ENCODE data around the gene CAMK1D.
A peak's percentile ranks its signal among the peaks of the same experiment; 100 is the strongest.

Gene CAMK1D

DNA sequence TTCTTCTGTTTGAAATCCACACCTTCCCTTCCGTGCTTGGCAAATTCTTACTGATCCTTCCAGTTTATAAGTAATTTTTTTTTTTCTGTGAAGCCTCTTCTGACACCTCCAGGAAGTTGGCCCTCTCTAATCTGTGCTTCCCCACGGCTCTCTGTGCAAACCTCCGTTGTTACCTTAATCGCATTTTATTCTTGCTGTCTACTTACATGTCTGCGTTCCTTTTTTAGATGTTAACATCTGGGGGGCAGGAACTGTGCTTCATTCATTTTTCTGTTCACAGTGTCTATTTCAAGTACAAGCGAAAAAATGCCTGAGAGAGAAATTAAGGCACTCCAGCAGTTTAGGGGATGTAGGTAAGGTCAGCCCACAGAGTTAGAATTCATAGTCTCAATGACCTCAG lies 8.4 kb upstream of the CAMK1D start:
- Histone ChIP-seq H3K36me3 (ENCODE audit: control insufficient read depth in 2 of 2, insufficient read depth in 2 of 2, low read length in 2 of 2) (no peaks in the 10 kb centered on the region), H3K27ac (ENCODE audit: low read length) (no peak overlapping the region), H3K9me3 (ENCODE audit: control insufficient read depth in 2 of 2, low read length in 2 of 2) (no peaks in the 10 kb centered on the region), H3K9ac (ENCODE audit: low read length in 2 of 2) (no peak overlapping the region), H3K4me3 (ENCODE audit: low read length in 2 of 2) (no peak overlapping the region), H3K4me1 (ENCODE audit: control insufficient read depth, insufficient read depth, low read length) (peaks cover 11% of the 10 kb centered on the region), H3K27me3 (ENCODE audit: control insufficient read depth in 1 of 2, insufficient read depth in 2 of 2, low read length in 2 of 2) (no peaks in the 10 kb centered on the region)

DNA sequence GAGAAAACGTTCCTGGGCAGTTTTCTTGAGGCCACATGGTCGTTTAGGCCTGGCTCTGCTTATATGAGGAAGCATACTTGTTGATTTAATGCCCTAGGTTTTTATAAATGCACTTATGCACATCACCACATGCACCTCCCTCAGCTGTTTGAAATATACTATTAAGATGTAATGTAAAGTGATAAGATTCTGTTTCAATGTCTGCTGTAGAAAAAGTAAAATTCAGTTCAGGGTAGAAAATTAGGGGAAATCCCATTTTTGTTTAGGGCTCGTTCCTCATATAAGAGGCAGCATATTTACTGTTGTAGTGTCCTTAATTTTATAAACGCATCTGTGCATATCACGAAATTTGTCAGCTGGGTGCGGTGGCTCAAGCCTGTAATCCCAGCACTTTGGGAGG lies 7.8 kb upstream of the CAMK1D start:
- no peak overlapping the region for H3K9ac ChIP-seq (ENCODE audit: low read length in 2 of 2)
- no peak overlapping the region for H3K4me3 ChIP-seq (ENCODE audit: low read length in 2 of 2)
- no peaks in the 10 kb centered on the region for H3K27me3 ChIP-seq (ENCODE audit: control insufficient read depth in 1 of 2, insufficient read depth in 2 of 2, low read length in 2 of 2)
- no peaks in the 10 kb centered on the region for H3K9me3 ChIP-seq (ENCODE audit: control insufficient read depth in 2 of 2, low read length in 2 of 2)
- no peak overlapping the region for H3K27ac ChIP-seq (ENCODE audit: low read length)
- no peaks in the 10 kb centered on the region for H3K36me3 ChIP-seq (ENCODE audit: control insufficient read depth in 2 of 2, insufficient read depth in 2 of 2, low read length in 2 of 2)
- H3K4me1 ChIP-seq (ENCODE audit: control insufficient read depth, insufficient read depth, low read length), result peaks cover 11% of the 10 kb centered on the region

DNA sequence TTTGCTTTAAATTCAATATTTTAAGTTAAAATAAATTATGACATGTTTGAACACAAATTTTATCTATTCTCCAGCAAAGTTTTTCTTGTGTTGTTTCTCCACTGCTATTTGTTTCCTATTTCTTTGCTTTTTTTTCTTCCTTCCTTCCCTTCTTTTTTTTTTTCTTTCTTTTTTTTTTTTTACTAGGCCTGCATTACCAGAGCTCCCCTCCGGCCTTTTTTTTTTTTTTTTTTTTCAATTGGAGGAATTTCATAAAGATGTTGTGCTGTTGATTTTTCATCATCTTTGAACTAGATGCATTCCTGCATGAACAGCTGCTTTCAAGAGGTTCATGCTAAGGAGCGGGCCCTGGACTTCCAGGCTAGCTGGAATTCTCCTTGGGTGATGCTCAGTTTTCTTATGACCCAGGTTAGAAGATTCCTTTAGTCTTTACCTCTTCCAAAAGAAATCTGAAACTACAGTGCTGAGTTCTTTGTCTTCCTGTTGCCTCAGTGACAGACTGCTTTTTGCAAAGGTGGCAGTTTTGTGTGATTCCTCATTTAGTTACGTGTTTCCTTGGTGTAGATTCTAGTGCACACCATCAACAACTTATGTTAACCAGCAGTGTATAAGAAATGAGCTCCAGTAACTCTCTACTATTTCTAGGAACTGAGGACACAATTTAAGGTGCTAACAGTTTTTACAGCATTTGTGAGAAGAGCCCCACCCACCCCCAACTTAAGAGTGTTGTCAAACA lies 4.8 kb upstream of the CAMK1D start:
- Histone ChIP-seq H3K27ac (ENCODE audit: low read length) (no peak overlapping the region), H3K9ac (ENCODE audit: low read length in 2 of 2) (no peak overlapping the region), H3K9me3 (ENCODE audit: control insufficient read depth in 2 of 2, low read length in 2 of 2) (no peaks in the 10 kb centered on the region), H3K27me3 (ENCODE audit: control insufficient read depth in 1 of 2, insufficient read depth in 2 of 2, low read length in 2 of 2) (no peaks in the 10 kb centered on the region), H3K36me3 (ENCODE audit: control insufficient read depth in 2 of 2, insufficient read depth in 2 of 2, low read length in 2 of 2) (no peaks in the 10 kb centered on the region), H3K4me3 (ENCODE audit: low read length in 2 of 2) (no peak overlapping the region), H3K4me1 (ENCODE audit: control insufficient read depth, insufficient read depth, low read length) (peaks cover 9% of the 10 kb centered on the region)

DNA sequence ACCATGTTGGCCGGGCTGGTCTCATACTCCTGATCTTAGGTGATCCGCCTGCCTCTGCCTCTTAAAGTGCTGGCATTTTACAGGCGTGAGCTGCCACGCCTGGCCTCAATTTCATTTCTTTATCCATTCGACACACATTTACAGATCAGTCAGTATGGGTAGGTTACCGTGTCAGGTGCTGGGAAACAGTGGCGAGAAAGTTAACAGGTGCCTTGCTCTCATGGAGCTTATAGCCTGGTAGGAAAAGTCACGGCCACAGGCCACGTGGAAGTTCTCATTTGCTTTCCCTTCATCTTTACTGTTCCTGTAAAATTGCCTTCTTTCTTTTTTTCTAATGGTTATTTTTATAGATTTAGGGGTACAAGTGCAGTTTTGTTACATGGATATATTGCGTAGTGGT lies 2.6 kb upstream of the CAMK1D start:
- H3K36me3 ChIP-seq (ENCODE audit: control insufficient read depth in 2 of 2, insufficient read depth in 2 of 2, low read length in 2 of 2), result no peaks in the 10 kb centered on the region
- no peaks in the 10 kb centered on the region for H3K9me3 ChIP-seq (ENCODE audit: control insufficient read depth in 2 of 2, low read length in 2 of 2)
- no peak overlapping the region for H3K27ac ChIP-seq (ENCODE audit: low read length)
- no peaks in the 10 kb centered on the region for H3K27me3 ChIP-seq (ENCODE audit: control insufficient read depth in 1 of 2, insufficient read depth in 2 of 2, low read length in 2 of 2)
- no peak overlapping the region for H3K9ac ChIP-seq (ENCODE audit: low read length in 2 of 2)
- H3K4me3 ChIP-seq (ENCODE audit: low read length in 2 of 2), result no peak overlapping the region
- peaks cover 25% of the 10 kb centered on the region for H3K4me1 ChIP-seq (ENCODE audit: control insufficient read depth, insufficient read depth, low read length)

DNA sequence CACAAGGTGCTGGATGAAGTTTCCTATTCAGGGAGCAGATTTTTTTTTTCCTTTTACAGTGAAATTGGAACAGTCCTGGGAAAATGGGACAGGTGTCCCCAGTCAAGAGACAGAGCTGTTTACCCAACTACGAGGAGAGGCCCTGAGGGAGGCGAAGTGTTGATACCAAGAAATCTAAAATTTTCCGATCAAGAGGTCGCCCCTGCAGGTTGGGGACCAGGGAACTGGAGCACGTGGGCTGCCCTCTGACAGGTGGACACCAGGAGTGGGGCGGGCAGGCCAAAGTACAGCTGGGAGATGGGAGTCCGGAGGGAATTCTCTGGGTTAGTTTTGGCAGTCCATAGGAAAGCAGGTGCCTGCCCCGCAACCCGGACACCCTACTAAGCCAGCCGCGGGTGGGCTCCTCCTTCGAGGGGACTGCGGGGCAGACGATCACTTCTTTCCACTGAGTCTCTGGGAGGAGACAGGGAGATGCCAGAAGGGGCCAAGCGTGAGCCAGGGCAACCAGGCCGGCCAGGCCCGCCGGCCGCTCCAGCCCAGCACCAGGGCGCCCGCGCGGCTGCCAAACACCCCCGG lies 965 bp upstream of the CAMK1D start:
- H3K4me1 ChIP-seq (ENCODE audit: control insufficient read depth, insufficient read depth, low read length), result peaks cover 28% of the 10 kb centered on the region
- H3K36me3 ChIP-seq (ENCODE audit: control insufficient read depth in 2 of 2, insufficient read depth in 2 of 2, low read length in 2 of 2), result no peaks in the 10 kb centered on the region
- no peaks in the 10 kb centered on the region for H3K9me3 ChIP-seq (ENCODE audit: control insufficient read depth in 2 of 2, low read length in 2 of 2)
- peak overlapping the region; percentile 36 to 71 for H3K4me3 ChIP-seq (ENCODE audit: low read length in 2 of 2)
- peak overlapping the region; percentile 82 for H3K27ac ChIP-seq (ENCODE audit: low read length)
- H3K9ac ChIP-seq (ENCODE audit: low read length in 2 of 2), result peak overlapping the region; percentile 68 to 76
- no peaks in the 10 kb centered on the region for H3K27me3 ChIP-seq (ENCODE audit: control insufficient read depth in 1 of 2, insufficient read depth in 2 of 2, low read length in 2 of 2)

DNA sequence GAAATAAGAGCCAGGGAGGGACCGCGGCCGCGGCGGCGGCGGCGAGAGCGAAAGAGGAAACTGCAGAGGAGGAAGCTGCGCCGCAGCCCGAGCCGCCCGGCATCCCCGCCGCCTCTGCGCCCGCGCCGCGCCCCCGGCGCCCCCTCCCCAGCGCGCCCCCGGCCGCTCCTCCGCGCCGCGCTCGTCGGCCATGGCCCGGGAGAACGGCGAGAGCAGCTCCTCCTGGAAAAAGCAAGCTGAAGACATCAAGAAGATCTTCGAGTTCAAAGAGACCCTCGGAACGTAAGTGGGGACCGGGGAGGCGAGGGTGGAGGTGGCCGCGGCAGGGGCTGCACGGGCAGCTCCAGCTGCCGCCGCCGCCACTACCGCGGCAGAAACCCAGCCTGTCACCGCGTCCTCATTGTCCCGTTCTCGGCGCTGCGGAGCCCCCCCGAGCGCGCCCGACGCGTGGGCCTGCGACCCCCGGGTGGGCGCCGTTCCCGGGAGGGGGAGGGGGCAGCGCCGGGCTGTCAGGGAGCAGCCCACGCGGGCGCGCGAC lies 351 bp downstream of the CAMK1D start:
- H3K27ac ChIP-seq (ENCODE audit: low read length), result peak overlapping the region; percentile 66

DNA sequence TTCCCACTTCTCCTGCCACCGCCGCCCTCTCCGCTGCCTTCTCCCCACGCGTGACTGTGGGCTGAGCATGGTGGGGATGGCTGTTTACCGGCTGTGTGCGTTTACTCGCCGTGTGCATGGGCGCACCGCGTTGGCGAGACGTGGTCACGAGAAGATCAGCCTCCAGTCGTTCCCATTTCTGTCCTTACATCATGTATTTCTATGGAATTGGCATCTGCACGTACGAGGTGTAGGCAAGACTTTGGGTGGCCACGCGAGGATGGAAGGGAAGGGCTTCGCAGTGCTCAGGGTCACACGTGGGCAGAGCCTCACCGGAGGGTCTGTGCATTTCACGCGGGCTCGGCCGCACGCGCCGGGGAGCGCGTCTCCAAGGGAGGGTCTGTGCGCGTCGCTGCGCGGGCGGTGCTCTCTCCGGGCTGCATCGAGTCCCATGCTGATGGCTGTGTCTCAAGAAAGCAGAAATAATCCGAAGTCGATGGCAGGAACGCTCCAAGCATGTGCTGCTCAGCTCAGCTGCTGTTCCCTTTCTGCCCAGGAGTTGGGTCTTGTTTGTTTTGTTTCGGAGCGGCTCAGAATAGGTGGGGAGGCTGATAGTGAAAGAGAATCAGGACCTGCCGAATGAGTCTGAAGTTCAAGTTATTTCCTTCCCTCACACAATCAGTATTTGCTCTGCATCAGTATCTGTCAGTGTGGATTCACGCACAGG lies 973 bp downstream of the CAMK1D start:
- Histone ChIP-seq H3K9me3 (ENCODE audit: control insufficient read depth in 2 of 2, low read length in 2 of 2) (no peaks in the 10 kb centered on the region), H3K9ac (ENCODE audit: low read length in 2 of 2) (peak overlapping the region; percentile 66 to 82), H3K27ac (ENCODE audit: low read length) (peak overlapping the region; percentile 66), H3K36me3 (ENCODE audit: control insufficient read depth in 2 of 2, insufficient read depth in 2 of 2, low read length in 2 of 2) (no peaks in the 10 kb centered on the region), H3K4me3 (ENCODE audit: low read length in 2 of 2) (peak overlapping the region; percentile 99 to 100), H3K4me1 (ENCODE audit: control insufficient read depth, insufficient read depth, low read length) (peaks cover 35% of the 10 kb centered on the region), H3K27me3 (ENCODE audit: control insufficient read depth in 1 of 2, insufficient read depth in 2 of 2, low read length in 2 of 2) (no peaks in the 10 kb centered on the region)

More for the DNA sequence above, 351 bp downstream of the CAMK1D start:
- Histone ChIP-seq H3K9ac (ENCODE audit: low read length in 2 of 2) (peak overlapping the region; percentile 66 to 82), H3K36me3 (ENCODE audit: control insufficient read depth in 2 of 2, insufficient read depth in 2 of 2, low read length in 2 of 2) (no peaks in the 10 kb centered on the region), H3K27me3 (ENCODE audit: control insufficient read depth in 1 of 2, insufficient read depth in 2 of 2, low read length in 2 of 2) (no peaks in the 10 kb centered on the region), H3K4me3 (ENCODE audit: low read length in 2 of 2) (peak overlapping the region; percentile 99 to 100), H3K4me1 (ENCODE audit: control insufficient read depth, insufficient read depth, low read length) (peaks cover 35% of the 10 kb centered on the region), H3K9me3 (ENCODE audit: control insufficient read depth in 2 of 2, low read length in 2 of 2) (no peaks in the 10 kb centered on the region)

DNA sequence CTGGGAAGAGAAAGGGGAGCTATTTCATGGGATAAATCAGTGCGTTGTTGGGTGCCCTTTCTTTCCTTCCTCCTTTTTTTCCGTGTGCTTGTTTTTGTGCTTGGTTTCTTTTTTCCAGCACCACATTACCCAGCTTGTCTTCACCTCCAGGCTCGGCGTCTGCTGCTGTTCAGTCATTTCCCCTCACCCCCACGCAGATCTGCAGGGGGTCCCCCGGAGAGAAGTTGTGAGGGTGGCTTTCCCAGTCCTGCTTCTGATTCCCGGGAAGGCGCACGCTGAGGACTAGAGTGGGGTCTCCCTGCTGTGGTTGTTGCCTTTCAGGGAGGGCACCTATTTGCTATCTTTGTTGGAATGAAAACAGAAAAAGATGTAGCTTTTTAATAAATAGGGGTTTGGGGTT lies 1.6 kb downstream of the CAMK1D start:
- H3K4me3 ChIP-seq (ENCODE audit: low read length in 2 of 2), result peak overlapping the region; percentile 99 to 100
- H3K4me1 ChIP-seq (ENCODE audit: control insufficient read depth, insufficient read depth, low read length), result peaks cover 35% of the 10 kb centered on the region
- peak overlapping the region; percentile 66 for H3K27ac ChIP-seq (ENCODE audit: low read length)

DNA sequence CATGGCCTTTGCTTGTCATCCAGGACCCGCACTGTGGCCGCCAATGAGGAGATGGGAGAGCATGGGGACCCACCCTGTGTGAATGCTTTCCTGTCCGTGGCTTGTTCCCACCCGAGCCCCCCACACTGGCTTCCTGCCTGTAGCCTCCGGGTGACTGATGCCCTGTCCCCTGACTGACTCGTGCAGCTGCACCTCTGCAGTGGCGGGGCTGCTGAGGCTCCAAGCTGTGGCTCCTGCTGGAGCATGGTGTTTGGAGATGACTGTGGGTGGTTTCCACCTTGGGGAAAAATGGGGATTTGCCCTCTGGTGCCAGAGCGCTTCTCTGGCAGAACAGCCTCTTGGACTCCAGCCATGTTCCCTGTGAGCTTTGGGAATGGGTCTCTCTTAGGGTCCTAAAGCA lies 2.1 kb downstream of the CAMK1D start:
- Histone ChIP-seq H3K9me3 (ENCODE audit: control insufficient read depth in 2 of 2, low read length in 2 of 2) (no peaks in the 10 kb centered on the region), H3K27me3 (ENCODE audit: control insufficient read depth in 1 of 2, insufficient read depth in 2 of 2, low read length in 2 of 2) (no peaks in the 10 kb centered on the region), H3K9ac (ENCODE audit: low read length in 2 of 2) (peak overlapping the region in 1 of 2 donors; percentile 66), H3K36me3 (ENCODE audit: control insufficient read depth in 2 of 2, insufficient read depth in 2 of 2, low read length in 2 of 2) (no peaks in the 10 kb centered on the region), H3K4me1 (ENCODE audit: control insufficient read depth, insufficient read depth, low read length) (peaks cover 35% of the 10 kb centered on the region), H3K4me3 (ENCODE audit: low read length in 2 of 2) (peak overlapping the region; percentile 99 to 100), H3K27ac (ENCODE audit: low read length) (peak overlapping the region; percentile 66)

More for the DNA sequence above, 1.6 kb downstream of the CAMK1D start:
- Histone ChIP-seq H3K36me3 (ENCODE audit: control insufficient read depth in 2 of 2, insufficient read depth in 2 of 2, low read length in 2 of 2) (no peaks in the 10 kb centered on the region), H3K9me3 (ENCODE audit: control insufficient read depth in 2 of 2, low read length in 2 of 2) (no peaks in the 10 kb centered on the region), H3K9ac (ENCODE audit: low read length in 2 of 2) (peak overlapping the region; percentile 66 to 82), H3K27me3 (ENCODE audit: control insufficient read depth in 1 of 2, insufficient read depth in 2 of 2, low read length in 2 of 2) (no peaks in the 10 kb centered on the region)

DNA sequence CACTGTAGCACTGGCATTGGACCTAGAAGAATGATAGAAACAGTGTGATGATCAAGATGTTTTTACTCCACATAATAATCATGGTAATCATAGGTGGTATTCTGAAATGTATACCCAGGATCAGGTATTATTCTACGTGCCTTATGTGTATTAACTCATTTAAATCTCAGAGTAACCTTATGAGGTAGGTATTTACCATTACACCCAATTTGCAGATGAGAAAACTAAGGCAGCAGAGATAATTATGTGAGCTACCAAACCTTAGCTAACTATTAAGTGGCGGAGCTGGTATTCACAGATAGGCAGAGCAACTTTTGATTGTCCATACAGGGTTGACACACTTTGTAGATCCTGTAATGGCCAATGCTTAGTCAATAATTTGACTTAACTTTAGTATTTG lies 2.5 kb downstream of the CAMK1D start:
- Histone ChIP-seq H3K4me1 (ENCODE audit: control insufficient read depth, insufficient read depth, low read length) (peaks cover 35% of the 10 kb centered on the region), H3K4me3 (ENCODE audit: low read length in 2 of 2) (peak overlapping the region in 1 of 2 donors; percentile 100), H3K27ac (ENCODE audit: low read length) (peak overlapping the region; percentile 66), H3K9ac (ENCODE audit: low read length in 2 of 2) (no peak overlapping the region), H3K27me3 (ENCODE audit: control insufficient read depth in 1 of 2, insufficient read depth in 2 of 2, low read length in 2 of 2) (no peaks in the 10 kb centered on the region), H3K9me3 (ENCODE audit: control insufficient read depth in 2 of 2, low read length in 2 of 2) (no peaks in the 10 kb centered on the region), H3K36me3 (ENCODE audit: control insufficient read depth in 2 of 2, insufficient read depth in 2 of 2, low read length in 2 of 2) (no peaks in the 10 kb centered on the region)

Measured in stomach smooth muscle (tissue), 2 donors.